CD14-positive monocyte (primary cell): ENCODE results near the gene MAD1L1. TPM values are rescaled to one million over a fixed set of nuclear protein-coding genes. Genes with fewer than 3 reads are reported as not detected.
A peak's percentile ranks its signal among the peaks of the same experiment; 100 is the strongest.

Experiments used
- DNase-seq, 3 donors: peaks; one replicate each; pipeline ENCODE4 v3.0.0-alpha.2; 2011 to 2022
- H2AFZ ChIP-seq: 2 replicates; pipeline ENCODE4 v1.6.0; 2012; ENCODE audit warnings: mild to moderate bottlenecking, low read depth, low read length, inconsistent platforms; ENCODE audit not compliant: insufficient read depth, poor library complexity, severe bottlenecking
- H3K27ac ChIP-seq, 2 donors: 1 replicate in 1 of 2; 2 replicates in 1 of 2; pipeline ENCODE4 v1.5.1; 2012 to 2013; ENCODE audit warnings: low read length in 2 of 2, control low read depth in 1 of 2, inconsistent platforms in 1 of 2, low read depth in 1 of 2, mild to moderate bottlenecking in 1 of 2
- H3K27me3 ChIP-seq, 2 donors: one replicate each; pipeline versions ENCODE4 v1.6.0 to v1.6.1; 2011 to 2013; ENCODE audit warnings: low read length in 2 of 2; ENCODE audit not compliant: control insufficient read depth in 2 of 2, insufficient read depth in 2 of 2
- H3K36me3 ChIP-seq, 2 donors: replicated peaks in 1 of 2; 1 replicate in 1 of 2; 2 replicates in 1 of 2; pipeline versions ENCODE4 v1.5.1 to v1.6.1; 2012 to 2013; ENCODE audit warnings: low read length in 2 of 2, control low read depth in 1 of 2, inconsistent platforms in 1 of 2, mild to moderate bottlenecking in 1 of 2; ENCODE audit not compliant: insufficient read depth in 2 of 2, control insufficient read depth in 1 of 2
- H3K4me1 ChIP-seq, 2 donors: 1 replicate in 1 of 2; 2 replicates in 1 of 2; pipeline versions ENCODE4 v1.5.1 to v1.6.1; 2012 to 2013; ENCODE audit warnings: low read length in 2 of 2, control low read depth in 1 of 2, inconsistent platforms in 1 of 2, mild to moderate bottlenecking in 1 of 2, moderate library complexity in 1 of 2; ENCODE audit not compliant: insufficient read depth in 2 of 2, control insufficient read depth in 1 of 2
- H3K4me2 ChIP-seq: replicated peaks from 2 replicates; pipeline ENCODE3; 2012; ENCODE audit warnings: low read length, moderate library complexity, mild to moderate bottlenecking; ENCODE audit not compliant: poor library complexity, severe bottlenecking; ENCODE audit errors: extremely low read depth
- H3K4me3 ChIP-seq, 3 experiments: fragments of 200-600 bp in 1 of 3; sonication (generic) in 1 of 3; replicated peaks in 1 of 3; 1 replicate in 2 of 3; 2 replicates in 1 of 3; pipeline ENCODE4 v1.5.1; 2011 to 2013; ENCODE audit warnings: low read length in 3 of 3, mild to moderate bottlenecking in 3 of 3, control low read depth in 2 of 3, low read depth in 2 of 3, inconsistent platforms in 1 of 3, moderate library complexity in 1 of 3
- H3K79me2 ChIP-seq: 2 replicates; pipeline ENCODE4 v1.6.0; 2012; ENCODE audit warnings: mild to moderate bottlenecking, control low read depth, inconsistent platforms, low read length, moderate library complexity; ENCODE audit not compliant: insufficient read depth
- H3K9ac ChIP-seq: 2 replicates; pipeline ENCODE4 v1.6.0; 2017; ENCODE audit warnings: low read length, mild to moderate bottlenecking; ENCODE audit not compliant: insufficient read depth, poor library complexity, severe bottlenecking
- H3K9me3 ChIP-seq, 2 donors: replicated peaks in 1 of 2; 1 replicate in 1 of 2; 2 replicates in 1 of 2; pipeline versions ENCODE4 v1.5.1 to v1.6.1; 2012 to 2013; ENCODE audit warnings: low read length in 2 of 2, control low read depth in 1 of 2; ENCODE audit not compliant: control insufficient read depth in 1 of 2, insufficient read depth in 1 of 2
- H4K20me1 ChIP-seq: 2 replicates; pipeline ENCODE4 v1.6.0; 2012; ENCODE audit warnings: mild to moderate bottlenecking, low read length, control low read depth, moderate library complexity; ENCODE audit not compliant: insufficient read depth
- H3K27ac Mint-ChIP-seq, 7 donors: one replicate each; pipeline ENCODE4 v1.8.0; 2020; ENCODE audit warnings: mild to moderate bottlenecking in 7 of 7, mixed read lengths in 7 of 7, moderate library complexity in 6 of 7, inconsistent platforms in 2 of 7
- H3K27me3 Mint-ChIP-seq, 3 donors: one replicate each; pipeline ENCODE4 v1.8.0; 2021 to 2022; ENCODE audit warnings: low read depth in 3 of 3, mild to moderate bottlenecking in 3 of 3, mixed read lengths in 3 of 3, moderate library complexity in 3 of 3, inconsistent platforms in 1 of 3
- H3K36me3 Mint-ChIP-seq, 2 donors: one replicate each; pipeline ENCODE4 v1.8.0; 2020; ENCODE audit warnings: mixed read lengths in 2 of 2, inconsistent platforms in 1 of 2, mild to moderate bottlenecking in 1 of 2
- H3K4me1 Mint-ChIP-seq: one replicate; pipeline ENCODE4 v1.8.0; 2020; ENCODE audit warnings: mild to moderate bottlenecking, mixed read lengths
- H3K4me3 Mint-ChIP-seq, 2 donors: one replicate each; pipeline ENCODE4 v1.8.0; 2020; ENCODE audit warnings: mild to moderate bottlenecking in 2 of 2, mixed read lengths in 2 of 2, moderate library complexity in 1 of 2
- H3K9me3 Mint-ChIP-seq, 7 donors: one replicate each; pipeline ENCODE4 v1.8.0; 2020 to 2022; ENCODE audit warnings: mixed read lengths in 7 of 7, mild to moderate bottlenecking in 6 of 7, moderate library complexity in 6 of 7, inconsistent platforms in 2 of 7
- WGBS: methylation state at CpG from one replicate; pipeline ENCODE4 v1.1.5; 2013; ENCODE audit warnings: missing lambda C conversion rate; ENCODE audit not compliant: insufficient coverage; 5-methylcytosine and 5-hydroxymethylcytosine counted together
- intact Hi-C, 2 donors: fragments of 100-400 bp; cut with micrococcal nuclease; formaldehyde crosslinking; loops; one replicate each; pipeline versions ENCODE4 v1.15.0 to v1.15.1; 2023
- polyA plus RNA-seq, 3 donors: library from polyadenylated mRNA; depleted of rRNA in 1 of 3; unstranded in 2 of 3; stranded (reverse) in 1 of 3; fragments of 300-500 nt in 2 of 3; fragments of >200 nt in 1 of 3; fragmentation: Illumina TruSeq in 2 of 3; gene quantifications; 1 replicate in 2 of 3; 2 replicates in 1 of 3; pipeline ENCODE4 v1.2.3, GENCODE V29; 2012 to 2021
- TF ChIP-seq, protein P1 (sequence below): fragments of 200-600 bp; IDR thresholded peaks from one replicate; pipeline ENCODE4 v1.8.0; 2022; ENCODE audit warnings: antibody characterized with exemption, mild to moderate bottlenecking

MAD1L1 gene
- polyA plus RNA-seq, 3 donors, result 22.0 to 39.4 (median 33.2) TPM

GRCh38 chr7:2223321-2223720 is 9.4 kb downstream of the MAD1L1 start:
- Mint-ChIP-seq H3K27me3 (peaks cover 0 to 2% (median 0%) of the 10 kb centered on the region in 3 donors), H3K27ac (no peak overlapping the region), H3K36me3 (peaks cover 84 to 98% of the 10 kb centered on the region in 2 donors), H3K4me1 (no peaks in the 10 kb centered on the region), H3K4me3 (no peak overlapping the region), H3K9me3 (peaks cover 0 to 2% (median 0%) of the 10 kb centered on the region in 7 donors)
- no peak overlapping the region for H3K4me2 ChIP-seq
- H2AFZ ChIP-seq, result no peak overlapping the region
- peaks cover 14% of the 10 kb centered on the region for H3K79me2 ChIP-seq
- TF ChIP-seq, protein P1, sequence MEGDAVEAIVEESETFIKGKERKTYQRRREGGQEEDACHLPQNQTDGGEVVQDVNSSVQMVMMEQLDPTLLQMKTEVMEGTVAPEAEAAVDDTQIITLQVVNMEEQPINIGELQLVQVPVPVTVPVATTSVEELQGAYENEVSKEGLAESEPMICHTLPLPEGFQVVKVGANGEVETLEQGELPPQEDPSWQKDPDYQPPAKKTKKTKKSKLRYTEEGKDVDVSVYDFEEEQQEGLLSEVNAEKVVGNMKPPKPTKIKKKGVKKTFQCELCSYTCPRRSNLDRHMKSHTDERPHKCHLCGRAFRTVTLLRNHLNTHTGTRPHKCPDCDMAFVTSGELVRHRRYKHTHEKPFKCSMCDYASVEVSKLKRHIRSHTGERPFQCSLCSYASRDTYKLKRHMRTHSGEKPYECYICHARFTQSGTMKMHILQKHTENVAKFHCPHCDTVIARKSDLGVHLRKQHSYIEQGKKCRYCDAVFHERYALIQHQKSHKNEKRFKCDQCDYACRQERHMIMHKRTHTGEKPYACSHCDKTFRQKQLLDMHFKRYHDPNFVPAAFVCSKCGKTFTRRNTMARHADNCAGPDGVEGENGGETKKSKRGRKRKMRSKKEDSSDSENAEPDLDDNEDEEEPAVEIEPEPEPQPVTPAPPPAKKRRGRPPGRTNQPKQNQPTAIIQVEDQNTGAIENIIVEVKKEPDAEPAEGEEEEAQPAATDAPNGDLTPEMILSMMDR, result no peak
- DNase-seq, result no peak
- no peaks in the 10 kb centered on the region for H3K9me3 ChIP-seq
- no peaks in the 10 kb centered on the region for H3K4me1 ChIP-seq
- H3K27me3 ChIP-seq, result no peaks in the 10 kb centered on the region
- peaks cover 80 to 100% of the 10 kb centered on the region in 2 donors for H3K36me3 ChIP-seq
- no peak overlapping the region for H3K9ac ChIP-seq
- H4K20me1 ChIP-seq, result peaks cover 13% of the 10 kb centered on the region
- WGBS, result 96% methylated on average over 17 of the region's 17 CpGs
- no peak overlapping the region for H3K4me3 ChIP-seq
- intact Hi-C loops, result no loop called here
- no peak overlapping the region for H3K27ac ChIP-seq

DNA sequence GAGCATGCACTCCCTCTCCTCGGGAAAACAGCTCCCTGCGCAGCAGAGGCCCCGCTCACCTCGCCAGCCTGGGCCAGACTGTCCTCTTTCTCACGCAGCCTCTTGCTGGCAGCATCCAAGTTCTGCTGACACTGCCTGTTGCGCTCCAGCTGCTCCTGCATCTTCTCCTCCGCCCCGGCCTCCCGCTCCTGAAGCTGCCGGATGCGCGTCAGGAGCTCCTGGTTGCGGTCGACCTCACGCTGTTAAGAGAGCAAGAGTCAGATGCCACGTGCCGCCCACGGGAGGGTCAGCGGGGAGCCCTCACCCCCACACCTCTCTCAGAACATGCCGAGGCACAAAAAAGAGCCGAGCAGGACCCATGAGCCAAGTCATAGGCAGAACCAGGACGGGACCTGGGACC is 10.2 kb downstream of the MAD1L1 start:
- no peak overlapping the region for H2AFZ ChIP-seq
- TF ChIP-seq, protein P1, result no peak
- no peaks in the 10 kb centered on the region for H3K9me3 ChIP-seq
- no peaks in the 10 kb centered on the region for H3K4me1 Mint-ChIP-seq
- peaks cover 10% of the 10 kb centered on the region for H4K20me1 ChIP-seq
- peak overlapping the region in 2 of 7 donors; percentile 15 to 26 for H3K27ac Mint-ChIP-seq
- no peaks in the 10 kb centered on the region for H3K4me1 ChIP-seq
- H3K27me3 Mint-ChIP-seq, result peaks cover 0 to 2% (median 0%) of the 10 kb centered on the region in 3 donors
- no peaks in the 10 kb centered on the region for H3K27me3 ChIP-seq
- intact Hi-C loops, result no loop called here
- H3K4me3 Mint-ChIP-seq, result no peak overlapping the region
- no peak overlapping the region for H3K4me3 ChIP-seq
- peaks cover 83 to 100% of the 10 kb centered on the region in 2 donors for H3K36me3 ChIP-seq
- H3K36me3 Mint-ChIP-seq, result peaks cover 86 to 98% of the 10 kb centered on the region in 2 donors
- H3K4me2 ChIP-seq, result no peak overlapping the region
- 98% methylated on average over 22 of the region's 22 CpGs for WGBS
- peaks cover 12% of the 10 kb centered on the region for H3K79me2 ChIP-seq
- H3K9me3 Mint-ChIP-seq, result no peaks in the 10 kb centered on the region
- H3K9ac ChIP-seq, result no peak overlapping the region
- H3K27ac ChIP-seq, result no peak overlapping the region
- no peak for DNase-seq
